Measurements from ENCODE around the gene TNNT3. TPM values are rescaled to one million over a fixed set of nuclear protein-coding genes. Genes with fewer than 3 reads are reported as not detected.

Gene TNNT3
- total RNA-seq, 1 experiment from 2014 or later: 0.71 TPM

GRCh38 chr11:1906181-1906580 lies 13.3 kb upstream of the TNNT3 start:
- ChIA-PET POLR2A (no interaction called here), CTCF (no interaction called here), RAD21 (ENCODE audit: low non-redundant PET in 1 of 2, low total read pairs in 2 of 2, uncharacterized antibody in 2 of 2, unreplicated experiment in 2 of 2) (no interaction called here)
- intact Hi-C loops (cut with micrococcal nuclease): no loop called here
- no peaks in the 10 kb centered on the region for H3K27me3 ChIP-seq (ENCODE audit: insufficient read depth, low read length)
- H3K9me3 ChIP-seq (ENCODE audit: control insufficient read depth in 1 of 2, insufficient read depth in 1 of 2, low read depth in 1 of 2, low read length in 2 of 2): no peaks in the 10 kb centered on the region
- no peak overlapping the region for H3K4me2 ChIP-seq (ENCODE audit: low read length)
- DNase-seq (ENCODE audit: low read depth, low spot score) (no peak), ATAC-seq (no peak)
- TF ChIP-seq SRF (IDR thresholded peaks at IDR 0.05; ENCODE audit: low read depth) (no peak), CEBPB (IDR thresholded peaks at IDR 0.05; ENCODE audit: low read depth) (no peak), EZH2 (IDR thresholded peaks at IDR 0.05) (no peak), CTCF (IDR thresholded peaks at IDR 0.05 in 2 of 3, conservative IDR thresholded peaks at IDR 0.05 in 1 of 3; ENCODE audit: borderline replicate concordance in 1 of 3, insufficient read depth in 1 of 3, low read depth in 2 of 3, low read length in 2 of 3) (no peak), EGR1 (IDR thresholded peaks at IDR 0.05; ENCODE audit: low read depth) (no peak), ZFX (IDR thresholded peaks at IDR 0.05) (no peak), ZNF274 (IDR thresholded peaks at IDR 0.05; ENCODE audit: low read depth, low read length) (no peak), POLR2AphosphoS5 (IDR thresholded peaks at IDR 0.05; ENCODE audit: low read depth, low read length) (no peak), RAD21 (IDR thresholded peaks at IDR 0.05; ENCODE audit: low read depth) (no peak), SP1 (IDR thresholded peaks at IDR 0.05; ENCODE audit: low read depth) (no peak), FOSL1 (IDR thresholded peaks at IDR 0.05; ENCODE audit: low read depth) (no peak), ATF3 (IDR thresholded peaks at IDR 0.05) (no peak), JUND (IDR thresholded peaks at IDR 0.05) (no peak), ELF1 (IDR thresholded peaks at IDR 0.05; ENCODE audit: borderline replicate concordance, low read depth) (no peak), TCF7L2 (IDR thresholded peaks at IDR 0.05; ENCODE audit: borderline replicate concordance, extremely low read depth, insufficient read depth, insufficient read length) (no peak), EZH2phosphoT487 (IDR thresholded peaks at IDR 0.05; ENCODE audit: borderline replicate concordance) (no peak), YY1 (IDR thresholded peaks at IDR 0.05; ENCODE audit: extremely low read depth, insufficient replicate concordance, low read depth, low read length) (no peak), CBX3 (IDR thresholded peaks at IDR 0.05; ENCODE audit: low read depth) (no peak), POLR2A (IDR thresholded peaks at IDR 0.05; ENCODE audit: borderline replicate concordance, extremely low read depth, insufficient read depth, insufficient read length) (no peak)
- BruUV-seq (replicated peaks): no TSS peak
- H3K9me2 ChIP-seq (ENCODE audit: insufficient read depth): no peaks in the 10 kb centered on the region
- no peak overlapping the region for H3K9ac ChIP-seq (ENCODE audit: low read length)
- no peaks in the 10 kb centered on the region for H3K36me3 ChIP-seq (ENCODE audit: control insufficient read depth in 1 of 2, insufficient read depth in 2 of 2, low read length in 2 of 2)
- no peak overlapping the region for H3K27ac ChIP-seq (ENCODE audit: low read depth, low read length)
- no peaks in the 10 kb centered on the region for H3K79me2 ChIP-seq (ENCODE audit: insufficient read depth, low read length)
- H3K4me3 ChIP-seq (replicated peaks in 1 of 2; ENCODE audit: low read depth in 1 of 2, low read length in 2 of 2): no peak overlapping the region
- H2AFZ ChIP-seq (ENCODE audit: low read depth, low read length, poor library complexity, severe bottlenecking): no peak overlapping the region
- H3K4me1 ChIP-seq (ENCODE audit: control insufficient read depth in 1 of 2, insufficient read depth in 2 of 2, low read length in 2 of 2): no peaks in the 10 kb centered on the region
- no peaks in the 10 kb centered on the region for H4K20me1 ChIP-seq (ENCODE audit: insufficient read depth)
